UCSD-AML1 (cell line): ENCODE measurements around the gene CACNB4.
A peak's percentile ranks its signal among the peaks of the same experiment; 100 is the strongest.
"Not testable (repeated sequence)": the region's sequence is repeated elsewhere in the genome, so short reads cannot be mapped to it uniquely, and the experiment has no call there.

Experiments
- DNase-seq: peaks from one replicate; lab custom pipeline; 2025; ENCODE audit not compliant: unreplicated experiment; lab: John Stamatoyannopoulos, UW

The CACNB4 gene

DNA sequence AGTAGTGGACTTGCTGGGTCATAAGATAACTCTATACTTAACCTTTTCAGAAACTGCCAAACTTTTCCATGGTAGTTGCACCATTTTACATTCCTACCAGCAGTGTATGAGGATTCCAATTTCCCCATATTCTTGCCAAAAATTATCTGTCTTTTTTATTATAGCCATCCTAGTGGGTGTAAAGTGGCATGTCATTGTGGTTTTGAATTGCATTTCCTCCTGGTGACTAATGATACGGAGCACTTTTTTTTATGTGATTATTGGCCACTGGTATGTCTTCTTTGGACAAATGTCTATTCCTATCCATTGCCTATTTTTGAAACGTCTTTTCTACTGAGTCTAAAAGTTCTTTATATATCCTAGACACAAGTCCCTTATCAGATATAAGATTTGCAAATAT, 44.3 kb downstream of the CACNB4 start:
- DNase-seq = no peak

DNA sequence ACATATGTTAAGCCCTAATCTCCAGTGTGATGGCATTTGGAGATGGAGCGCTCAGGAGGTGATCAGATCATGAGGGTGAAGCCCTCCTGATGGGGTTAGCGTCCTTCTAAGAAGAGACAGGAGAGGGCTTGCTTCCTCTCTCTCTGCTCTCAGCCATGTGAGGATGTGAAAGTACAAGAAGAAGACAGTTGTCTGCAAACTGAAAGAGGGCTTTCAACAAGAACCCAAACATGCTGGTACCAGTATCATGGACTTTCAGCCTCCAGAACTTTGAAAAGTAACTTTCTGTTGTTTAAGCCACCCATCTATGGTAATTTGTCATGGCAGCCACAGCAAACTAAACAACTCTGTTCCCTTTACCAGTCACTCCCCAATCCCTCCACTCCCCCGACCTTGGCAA, 47.4 kb downstream of the CACNB4 start:
- no peak for DNase-seq

- DNase-seq = peak; percentile 16
Observed at GRCh38 chr2:152050915-152051314, 47.9 kb downstream of the CACNB4 start.

DNA sequence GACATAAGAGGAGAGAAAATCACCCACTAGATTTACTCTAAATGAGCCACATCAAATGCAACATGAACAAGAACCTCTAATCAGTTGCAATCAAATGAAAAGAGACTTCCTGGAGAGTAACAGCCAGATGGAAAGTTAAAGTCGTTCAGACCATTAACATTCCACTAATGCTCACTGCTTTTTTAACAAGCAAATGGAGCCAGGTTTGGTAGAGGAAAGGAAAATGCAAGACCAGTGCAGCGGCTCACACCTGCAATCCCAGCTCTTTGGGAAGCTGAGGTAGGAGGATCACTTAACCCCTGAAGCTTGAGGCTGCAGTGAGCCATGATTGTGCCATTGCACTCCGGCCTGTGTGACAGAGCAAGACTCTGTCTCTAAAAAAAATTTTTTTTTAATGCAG, 48.5 kb downstream of the CACNB4 start:
- DNase-seq = no peak

DNA sequence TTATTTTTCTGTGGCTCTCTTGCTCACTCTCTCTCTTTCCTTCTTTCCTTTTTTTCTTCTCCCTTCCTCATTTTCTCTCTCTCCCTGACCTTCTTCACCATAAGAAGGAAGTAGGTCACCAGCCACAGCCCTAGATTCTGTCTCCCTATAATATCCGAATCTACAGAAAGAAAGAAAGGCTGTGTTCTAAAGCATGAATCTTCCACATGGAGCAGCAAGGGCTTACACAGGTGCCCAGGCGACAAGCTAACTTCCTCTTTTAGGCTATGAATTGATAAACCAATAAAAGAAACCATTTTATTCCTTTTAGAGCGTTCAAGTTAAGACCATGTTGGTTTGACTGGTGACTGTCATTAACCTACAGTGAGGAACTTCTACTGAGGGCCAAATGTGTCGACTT, 49.3 kb downstream of the CACNB4 start:
- no peak for DNase-seq

DNA sequence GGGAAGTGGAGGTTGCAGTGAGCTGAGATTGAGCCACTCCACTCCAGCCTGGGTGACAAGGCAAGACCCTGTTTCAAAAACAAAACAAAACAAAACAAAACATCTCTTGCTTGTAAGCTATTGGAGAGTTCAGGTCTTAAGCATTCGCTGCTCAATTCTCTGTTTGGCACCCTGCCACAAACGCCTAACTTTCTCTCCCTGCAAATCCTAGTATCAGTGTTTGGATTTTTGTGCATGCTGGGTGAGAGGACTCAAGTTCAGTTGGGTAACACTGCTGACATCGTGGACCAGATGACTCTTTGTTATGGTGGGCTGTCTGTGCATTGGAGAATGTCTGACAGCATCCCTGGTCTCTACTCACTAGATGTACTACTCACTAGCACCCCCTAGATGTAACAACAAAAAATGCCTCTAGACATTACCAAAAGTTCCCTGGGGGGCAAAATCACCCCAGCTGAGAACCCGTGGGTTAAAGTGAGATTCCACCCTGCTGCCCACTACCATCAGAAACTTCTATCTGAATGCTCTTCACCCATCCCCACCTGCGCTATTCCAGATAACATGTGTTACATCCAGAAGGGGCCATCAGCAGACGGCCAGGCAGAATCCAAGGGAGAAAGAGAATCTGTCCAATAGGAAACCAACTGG, 50.9 kb downstream of the CACNB4 start:
- DNase-seq = peak; percentile 33

DNA sequence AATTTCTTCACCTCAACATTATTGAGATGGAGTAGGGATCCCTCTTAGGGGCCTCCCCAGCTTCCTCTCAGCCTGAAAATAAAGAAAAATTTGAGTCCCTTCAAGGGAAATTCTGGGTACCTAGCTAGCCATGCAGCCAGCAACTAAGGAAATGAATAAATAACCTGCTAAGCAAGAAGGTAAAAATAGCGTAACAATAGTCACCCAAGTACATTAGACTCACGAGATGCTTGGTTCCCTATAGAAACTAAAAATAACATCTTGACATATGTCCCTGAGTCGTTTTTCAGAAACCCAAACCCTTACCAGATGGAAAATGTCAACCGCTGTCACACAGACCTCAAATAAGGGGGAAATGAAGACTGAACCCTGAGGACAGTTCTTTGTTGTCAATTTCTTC, 51.9 kb downstream of the CACNB4 start:
- DNase-seq = no peak

DNA sequence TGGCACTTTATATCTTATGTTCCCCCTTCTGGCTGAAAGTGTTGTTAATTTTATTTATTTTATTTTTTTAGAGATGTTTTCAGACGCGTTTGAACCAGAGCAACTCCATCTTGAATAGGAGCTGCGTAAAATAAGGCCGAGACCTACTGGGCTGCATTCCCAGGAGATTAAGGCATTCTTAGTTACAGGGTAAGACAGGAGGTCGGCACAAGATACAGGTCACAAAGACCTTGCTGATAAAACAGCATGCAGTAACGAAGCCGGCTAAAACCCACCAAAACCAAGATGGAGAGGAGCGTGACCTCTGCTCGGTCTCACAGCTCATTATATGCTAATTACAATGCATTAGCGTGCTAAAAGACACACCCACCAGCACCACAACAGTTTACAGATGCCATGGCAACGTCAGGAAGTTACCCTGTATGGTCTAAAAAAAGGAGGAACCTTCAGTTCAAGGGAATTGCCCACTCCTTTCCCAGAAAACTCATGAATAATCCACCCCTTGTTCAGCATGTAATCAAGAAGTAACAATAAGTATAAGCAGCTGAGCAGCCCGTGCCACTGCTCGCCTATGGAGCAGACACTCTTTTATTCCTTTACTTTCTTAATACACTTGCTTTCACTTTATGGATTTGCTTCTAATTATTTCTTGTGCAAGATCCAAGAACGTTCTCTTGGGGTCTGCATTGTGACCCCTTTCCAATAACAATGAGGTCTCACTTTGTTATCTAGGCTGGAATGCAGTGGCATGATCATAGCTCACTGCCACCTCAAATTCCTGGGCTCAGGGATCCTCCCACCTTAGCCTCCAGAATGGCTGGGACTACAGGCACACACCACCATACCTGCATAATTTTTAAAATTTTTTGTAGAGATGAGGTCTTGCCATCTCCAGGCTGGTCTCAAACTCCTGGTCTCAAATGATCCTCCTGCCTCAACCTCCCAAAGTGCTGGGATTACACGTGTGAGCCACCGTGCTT, 55.9 kb downstream of the CACNB4 start:
- peak; percentile 21 for DNase-seq

DNA sequence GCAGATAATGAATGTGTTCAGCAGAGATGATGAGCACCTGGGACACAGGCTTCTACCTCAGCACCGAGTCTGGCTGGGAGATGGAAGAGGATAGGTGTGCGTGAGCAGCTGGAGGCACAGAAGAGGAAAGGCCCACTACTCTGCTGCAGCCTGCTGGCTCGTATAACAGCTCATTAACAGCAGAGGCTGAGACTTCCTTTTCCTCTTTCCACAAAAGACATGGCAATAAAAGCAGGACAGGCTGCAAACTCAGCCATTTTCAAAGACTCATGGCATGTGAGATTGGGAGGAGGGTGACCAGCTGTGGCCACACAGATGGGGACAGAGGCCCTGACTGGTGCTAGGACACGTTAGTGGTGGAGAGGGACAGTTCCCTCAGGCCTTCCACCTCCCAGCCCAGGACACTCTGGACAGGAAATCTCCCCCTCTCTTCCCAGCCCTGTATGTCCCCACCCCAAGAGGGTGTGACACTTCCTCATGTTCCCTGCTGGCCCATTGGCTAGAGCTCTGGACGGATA, 60.3 kb downstream of the CACNB4 start:
- peak; percentile 53 for DNase-seq

GRCh38 chr2:152037743-152038435, 61.0 kb downstream of the CACNB4 start:
- no peak for DNase-seq

GRCh38 chr2:152036611-152037469, 62.0 kb downstream of the CACNB4 start:
- DNase-seq = peak; percentile 54

GRCh38 chr2:152034257-152034801, 64.5 kb downstream of the CACNB4 start:
- no peak for DNase-seq

- no peak for DNase-seq
Observed at GRCh38 chr2:152033011-152033925, 65.6 kb downstream of the CACNB4 start.

GRCh38 chr2:152031747-152032306, 67.0 kb downstream of the CACNB4 start:
- peak; percentile 14 for DNase-seq

GRCh38 chr2:152030596-152031328, 68.1 kb downstream of the CACNB4 start:
- DNase-seq = not testable (repeated sequence)

DNA sequence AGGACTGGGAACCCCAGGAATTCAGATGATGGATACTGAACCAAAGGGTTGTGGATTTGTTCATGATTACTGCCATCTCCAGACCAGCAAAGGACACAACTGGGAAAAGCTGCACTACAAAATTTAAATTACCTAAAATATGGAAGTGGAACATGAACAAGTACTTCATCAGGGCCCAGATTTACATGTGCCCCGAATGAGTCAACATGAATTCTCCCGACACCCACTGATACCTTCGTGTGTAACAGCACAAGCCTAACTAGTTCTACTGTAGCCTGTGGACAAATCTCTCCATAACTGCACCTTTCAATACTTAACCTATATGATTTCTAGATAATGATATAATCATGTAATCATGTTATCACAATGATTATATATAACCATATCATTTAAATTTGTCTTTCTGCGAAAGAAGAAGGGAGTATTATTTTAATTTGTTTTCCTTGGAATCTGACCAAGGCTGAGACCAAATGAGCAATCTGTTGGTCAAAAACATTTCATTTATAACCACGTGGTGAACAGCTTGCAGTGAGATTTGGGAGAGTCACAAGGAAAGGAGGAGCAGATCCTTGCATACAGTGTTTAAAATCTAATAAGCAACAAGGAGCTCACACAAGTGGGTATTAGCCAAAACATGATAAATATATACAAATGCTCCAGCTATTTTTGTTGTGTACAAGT, 70.5 kb downstream of the CACNB4 start:
- DNase-seq = no peak

DNA sequence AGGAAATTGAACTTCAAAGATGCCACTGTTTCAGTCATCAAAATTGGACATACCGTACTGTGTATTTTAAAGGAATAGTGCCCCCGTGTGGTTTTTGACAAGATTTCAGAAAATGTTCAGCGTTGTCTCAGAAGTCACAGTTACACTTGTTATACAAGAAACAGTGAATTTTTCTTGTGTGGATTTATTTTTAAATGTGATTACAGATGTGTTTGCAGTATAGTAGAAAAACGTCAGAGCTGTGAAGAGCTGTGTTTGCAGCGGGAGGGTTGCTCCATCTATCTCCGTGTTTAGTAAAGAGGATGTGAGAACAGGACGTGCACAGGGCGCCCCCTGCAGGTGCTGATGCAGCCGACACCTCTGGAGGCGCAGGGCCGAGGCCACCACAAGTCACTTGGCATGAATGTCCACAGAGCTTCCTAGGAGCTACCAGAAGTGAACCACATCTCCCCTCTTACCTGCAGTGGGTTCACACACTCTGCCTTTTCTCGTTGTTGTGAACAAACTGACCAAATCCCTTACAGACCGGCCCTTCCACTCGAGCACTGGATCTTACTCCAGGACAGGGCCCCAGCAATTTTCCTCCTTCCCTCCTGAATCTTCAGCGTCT, 73.1 kb downstream of the CACNB4 start:
- DNase-seq = peak; percentile 86
